Measurements from ENCODE around the gene TCP11L1.
A peak's percentile ranks its signal among the peaks of the same experiment; 100 is the strongest.
"Not testable (repeated sequence)": the region's sequence is repeated elsewhere in the genome, so short reads cannot be mapped to it uniquely, and the experiment has no call there.

Gene TCP11L1

DNA sequence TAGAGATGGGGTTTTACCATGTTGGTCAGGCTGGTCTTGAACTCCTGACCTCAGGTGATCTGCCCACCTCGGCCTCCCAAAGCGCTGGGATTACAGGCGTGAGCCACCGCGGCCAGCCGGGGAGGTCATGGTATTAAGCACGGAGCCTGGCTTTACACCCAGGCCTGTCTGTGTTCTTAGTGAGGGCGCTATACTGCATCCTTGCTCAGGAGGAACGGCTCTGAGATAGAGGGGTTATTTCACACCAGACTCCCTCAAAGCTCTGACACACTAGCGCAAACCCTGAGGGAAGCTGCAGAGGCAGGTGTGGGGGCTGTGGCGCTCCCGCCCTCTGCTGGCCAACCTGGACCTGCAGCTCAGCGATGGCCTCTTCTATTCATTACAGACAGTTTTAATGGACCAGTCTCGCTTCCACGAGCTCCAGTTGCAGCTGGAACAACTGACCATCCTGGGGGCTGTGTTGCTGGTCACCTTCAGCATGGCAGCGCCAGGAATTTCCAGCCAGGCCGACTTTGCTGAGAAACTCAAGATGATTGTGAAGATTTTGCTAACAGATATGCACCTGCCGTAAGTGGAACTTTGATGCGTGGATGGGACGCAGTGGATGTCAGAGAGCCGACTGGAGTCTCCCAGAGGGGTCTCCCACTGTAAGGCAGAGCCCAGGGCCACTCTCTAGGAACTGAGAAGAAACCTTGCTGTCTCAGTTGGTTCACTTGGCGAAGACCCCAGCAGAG, 26.2 kb downstream of the TCP11L1 start:
- DNase-seq (ENCODE audit: low spot score) = peak; percentile 53

DNA sequence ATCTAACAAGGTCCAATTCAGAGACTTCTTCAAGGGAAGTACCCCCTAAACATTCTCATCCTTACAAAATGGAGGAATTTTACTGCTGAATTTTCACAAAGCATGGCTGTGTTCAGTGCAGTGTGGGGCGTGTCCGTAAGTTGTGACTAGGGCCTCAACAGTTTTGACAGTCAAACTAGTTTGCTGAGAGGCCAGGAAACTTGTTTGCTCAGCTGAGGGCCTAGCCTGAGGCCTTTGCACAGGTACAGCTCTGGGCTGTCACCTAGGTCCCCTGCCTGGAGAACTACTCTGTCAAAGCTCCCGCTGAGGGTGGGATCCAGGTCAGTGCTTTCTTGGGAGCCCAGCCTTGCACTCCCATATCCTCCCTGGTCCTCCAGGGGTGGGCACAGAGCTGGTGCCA, 27.9 kb downstream of the TCP11L1 start:
- no peak for DNase-seq (ENCODE audit: low spot score)

DNA sequence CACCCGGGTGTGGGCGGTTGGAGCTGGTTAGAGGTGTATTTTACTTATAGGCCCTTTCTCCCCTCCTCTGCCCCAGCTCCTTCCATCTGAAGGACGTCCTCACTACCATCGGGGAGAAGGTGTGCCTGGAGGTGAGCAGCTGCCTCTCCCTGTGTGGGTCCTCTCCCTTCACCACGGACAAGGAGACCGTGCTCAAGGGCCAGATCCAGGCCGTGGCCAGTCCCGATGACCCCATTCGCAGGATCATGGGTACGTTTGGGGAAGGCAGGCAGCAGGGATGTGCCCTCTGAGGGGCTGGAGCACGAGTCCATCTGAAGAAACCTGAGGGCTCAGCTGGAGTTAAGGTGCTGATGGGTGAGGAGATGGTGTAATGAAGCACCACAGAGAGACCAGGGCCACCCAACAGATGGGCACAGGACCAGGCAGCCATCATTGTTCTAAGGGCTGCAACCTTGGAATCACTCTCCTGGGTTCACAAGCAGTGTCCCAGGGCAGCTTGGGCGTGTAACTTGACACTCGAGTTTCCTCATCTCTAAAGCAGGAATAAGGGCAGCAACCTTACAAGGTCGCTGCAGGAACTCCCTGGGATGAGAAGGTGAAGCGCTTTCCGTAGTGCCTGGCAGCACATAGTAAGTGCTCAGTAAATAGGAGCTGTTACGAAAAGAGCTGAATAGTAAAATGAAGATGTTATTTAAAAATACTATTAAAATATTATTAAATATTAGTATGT, 29.4 kb downstream of the TCP11L1 start:
- DNase-seq (ENCODE audit: low spot score) = no peak

DNA sequence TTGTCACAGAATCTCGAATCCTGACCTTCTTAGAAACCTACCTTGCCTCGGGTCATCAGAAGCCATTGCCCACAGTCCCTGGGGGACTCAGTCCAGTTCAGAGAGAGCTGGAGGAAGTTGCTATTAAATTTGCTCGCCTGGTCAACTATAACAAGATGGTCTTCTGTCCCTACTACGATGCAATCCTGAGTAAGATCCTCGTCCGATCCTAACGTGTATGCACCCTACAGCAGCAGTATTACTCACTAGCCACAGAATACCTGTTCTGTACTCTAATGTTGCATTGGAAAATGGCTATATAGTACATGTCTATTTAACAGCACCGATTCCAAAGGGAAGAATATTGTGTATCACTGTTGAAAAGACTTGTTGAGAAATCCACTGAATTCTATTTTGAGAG, 33.1 kb downstream of the TCP11L1 start:
- DNase-seq (ENCODE audit: low spot score) = no peak

DNA sequence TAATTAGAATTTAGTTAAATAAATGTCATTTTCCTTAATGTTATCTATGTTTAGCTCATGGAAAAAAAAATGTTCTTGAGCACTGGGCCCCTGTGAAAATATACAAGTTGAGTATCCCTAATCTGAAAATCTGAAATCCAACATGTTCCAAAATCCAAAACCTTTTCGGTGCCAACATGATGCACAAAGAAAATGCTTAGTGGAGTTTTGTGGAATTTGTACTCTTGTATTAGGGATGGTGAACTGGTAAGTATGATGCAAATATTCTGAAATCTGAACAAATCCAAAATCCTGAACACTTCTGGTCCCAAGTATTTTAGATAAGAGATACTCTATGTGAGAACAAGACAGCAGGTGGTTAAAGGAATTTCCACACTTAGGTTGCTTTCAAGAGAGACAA, 44.5 kb downstream of the TCP11L1 start:
- no peak for DNase-seq (ENCODE audit: low spot score)

DNA sequence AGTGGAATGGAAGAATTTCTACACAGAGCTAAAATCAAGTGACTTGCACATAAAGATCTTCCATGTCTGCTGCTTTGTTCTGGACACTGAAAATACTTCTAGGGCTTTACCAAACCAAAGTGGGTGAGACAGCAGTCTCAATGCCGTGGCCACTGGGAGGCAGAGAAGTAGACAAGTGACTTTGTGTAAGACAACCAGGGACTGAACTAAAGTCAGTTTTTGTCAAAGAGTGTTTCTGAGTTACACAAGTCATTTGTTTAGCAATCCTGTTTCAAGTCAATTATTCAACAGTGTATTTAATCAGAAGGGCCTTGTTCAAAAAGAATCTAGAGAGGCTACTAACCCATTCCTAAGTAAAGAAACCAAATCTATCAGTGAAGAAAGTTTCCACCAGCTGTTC, 46.6 kb downstream of the TCP11L1 start:
- DNase-seq (ENCODE audit: low spot score) = no peak

DNA sequence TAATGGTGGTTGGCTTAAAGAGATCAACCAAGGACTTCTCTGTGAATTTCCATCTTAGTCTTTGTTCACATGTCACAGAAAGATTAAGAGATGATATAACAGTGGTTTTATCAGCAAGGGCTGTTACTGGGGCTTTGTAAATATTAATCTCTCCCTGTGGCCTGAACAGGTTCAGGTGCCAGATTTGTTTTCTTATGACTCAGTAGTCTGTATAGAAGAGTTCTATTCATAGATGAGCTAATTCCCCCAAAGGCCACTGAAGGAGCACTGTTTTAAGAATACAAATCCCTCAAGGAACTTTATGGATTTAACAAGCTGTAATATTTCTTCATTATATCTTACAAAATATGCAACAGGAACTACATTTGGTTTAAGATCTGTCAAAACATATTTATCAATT, 50.4 kb downstream of the TCP11L1 start:
- DNase-seq (ENCODE audit: low spot score) = no peak

DNA sequence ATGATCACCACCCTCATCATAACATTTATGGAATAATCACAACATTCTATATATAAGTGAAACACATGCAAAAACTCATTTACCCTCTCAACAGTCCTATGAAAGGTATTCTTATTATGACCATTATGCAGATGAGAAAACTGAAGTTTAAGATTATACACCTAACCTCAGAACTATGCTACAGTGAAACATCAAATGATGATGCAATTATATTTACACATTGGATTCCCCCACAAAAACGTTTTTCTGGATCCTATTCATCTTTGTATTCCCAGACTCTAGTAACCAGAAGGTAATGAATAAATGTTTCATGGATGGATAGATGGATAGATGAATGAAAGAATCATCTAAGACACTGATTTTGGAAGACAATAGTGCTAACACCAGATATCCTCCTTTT, 54.8 kb downstream of the TCP11L1 start:
- DNase-seq (ENCODE audit: low spot score) = no peak

DNA sequence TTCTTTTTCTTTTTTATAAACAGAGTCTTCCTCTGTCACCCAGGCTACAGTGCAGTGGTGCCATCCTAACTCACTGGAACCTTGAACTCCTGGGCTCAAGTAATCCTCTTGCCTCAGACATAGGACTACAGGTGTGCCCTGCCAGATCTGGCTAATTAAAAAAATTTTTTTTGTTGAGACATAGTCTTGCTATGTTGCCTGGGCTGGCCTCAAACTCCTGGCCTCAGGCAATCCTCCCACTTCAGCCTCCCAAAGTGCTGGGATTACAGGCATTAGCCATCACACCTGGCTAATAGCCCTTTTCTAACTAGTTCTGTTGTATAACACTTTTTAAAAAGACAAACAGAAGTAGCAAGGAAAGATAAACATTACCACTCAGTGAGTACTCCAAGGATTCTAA, 64.5 kb downstream of the TCP11L1 start:
- no peak for DNase-seq (ENCODE audit: low spot score)

DNA sequence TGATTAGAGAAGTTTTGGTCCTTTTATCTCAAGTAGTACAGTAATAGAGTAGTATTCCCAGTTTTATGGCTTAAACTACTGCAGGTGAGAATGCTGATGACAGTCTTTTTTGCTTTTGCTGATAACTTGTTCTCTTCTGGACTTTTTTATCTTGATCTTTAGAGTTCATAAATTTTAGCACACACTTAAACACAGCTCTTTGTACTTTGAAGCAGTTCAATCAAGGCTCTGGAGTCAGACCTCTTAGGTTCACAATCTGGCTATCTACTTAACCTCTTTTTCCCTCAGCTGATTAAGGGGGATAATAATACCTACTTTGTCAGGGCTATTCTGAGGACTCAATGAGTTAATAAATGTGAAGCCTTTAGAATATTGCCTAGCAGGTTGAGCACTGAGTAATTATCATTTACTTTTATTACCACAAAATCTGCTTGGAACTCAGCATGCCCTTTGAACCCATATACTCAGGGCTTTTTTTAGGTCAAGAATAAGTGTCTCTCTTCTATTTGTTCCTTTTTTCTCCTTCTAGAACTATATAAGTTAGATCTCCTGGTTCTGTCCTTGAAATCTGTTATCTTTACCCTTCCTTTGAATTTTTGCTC, 70.0 kb downstream of the TCP11L1 start:
- no peak for DNase-seq (ENCODE audit: low spot score)

DNA sequence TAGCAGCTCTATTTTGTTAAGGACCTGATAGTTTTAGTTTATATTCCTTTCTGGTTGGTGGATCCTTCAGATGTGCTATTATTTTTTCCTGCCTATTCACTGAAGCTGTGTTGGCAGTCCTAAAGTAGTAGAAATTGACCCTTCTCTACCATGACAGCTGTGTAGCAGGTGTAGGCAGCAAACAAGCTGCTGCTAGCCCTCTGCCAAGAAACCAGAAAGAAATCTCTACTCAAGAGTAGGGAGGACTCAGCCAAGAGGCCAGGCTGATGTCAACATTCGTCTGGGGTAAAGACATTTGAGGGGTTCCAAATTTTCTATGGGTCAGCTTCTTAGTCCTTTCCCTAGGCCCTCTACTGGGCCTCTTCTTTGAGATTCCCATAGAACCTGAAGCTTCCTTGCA, 70.7 kb downstream of the TCP11L1 start:
- no peak for DNase-seq (ENCODE audit: low spot score)

DNA sequence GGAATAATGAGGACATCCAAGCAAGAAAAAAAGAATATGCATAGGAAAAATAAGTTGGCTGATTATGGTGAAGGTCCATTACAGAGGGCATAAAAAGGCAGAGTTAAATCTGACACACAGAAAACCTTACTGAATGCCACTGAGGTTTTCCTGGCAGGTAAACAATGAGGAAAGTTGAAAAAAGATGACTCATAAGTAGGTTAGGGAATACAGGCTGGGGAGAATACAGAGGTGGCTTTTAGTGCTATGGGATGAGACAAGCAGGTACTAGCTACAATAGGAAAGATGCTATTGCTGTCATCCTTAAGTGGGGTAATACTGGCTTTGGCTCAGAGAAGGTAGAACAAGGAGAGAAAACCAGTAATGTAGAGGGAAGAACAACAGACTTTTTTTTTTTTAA, 77.2 kb downstream of the TCP11L1 start:
- no peak for DNase-seq (ENCODE audit: low spot score)

DNA sequence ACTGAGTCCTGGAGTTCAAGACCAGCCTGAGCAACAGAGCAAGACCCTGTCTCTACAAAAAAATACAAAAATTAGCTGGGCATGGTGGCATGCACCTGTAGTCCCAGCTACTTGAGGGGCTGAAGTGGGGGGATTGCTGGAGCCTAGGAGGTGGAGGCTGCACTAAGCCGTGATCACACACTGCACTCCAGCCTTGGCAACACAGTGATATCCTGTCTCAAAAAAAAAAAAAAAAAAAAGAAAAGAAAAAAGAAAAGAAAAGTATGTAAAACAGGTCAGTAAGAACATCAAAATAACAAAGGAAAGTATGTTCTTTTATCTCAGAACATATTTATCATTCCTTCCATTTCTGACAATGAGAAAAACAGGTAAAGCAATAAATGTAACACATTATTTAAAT, 83.3 kb downstream of the TCP11L1 start:
- DNase-seq (ENCODE audit: low spot score) = not testable (repeated sequence)

Measured in globus pallidus (tissue), 1 donor.